ENCODE results near the gene SLC4A3.

The SLC4A3 gene

GRCh38 chr2:219687882-219688559 is 60.6 kb downstream of the SLC4A3 start:
- H3K27ac ChIP-seq: no peak overlapping the region
- TF ChIP-seq CTCF (conservative IDR thresholded peaks at IDR 0.05): no peak

- TF ChIP-seq CTCF (conservative IDR thresholded peaks at IDR 0.05): no peak
- H3K27ac ChIP-seq: no peak overlapping the region
Measured at GRCh38 chr2:219688560-219689445, 61.4 kb downstream of the SLC4A3 start.

- no peak overlapping the region for H3K27ac ChIP-seq
- TF ChIP-seq CTCF (conservative IDR thresholded peaks at IDR 0.05): peak; percentile 87
Measured at GRCh38 chr2:219689676-219690628, 62.5 kb downstream of the SLC4A3 start.

GRCh38 chr2:219691571-219691970 is 64.1 kb downstream of the SLC4A3 start:
- no peak for TF ChIP-seq CTCF (conservative IDR thresholded peaks at IDR 0.05)
- no peak overlapping the region for H3K27ac ChIP-seq

Data from VCaP (cell line).